LHCN-M2 (cell line): ENCODE results near the gene FLG2. TPM values are rescaled to one million over a fixed set of nuclear protein-coding genes. Genes with fewer than 3 reads are reported as not detected.

Experiments
- DNase-seq: peaks from one replicate; pipeline ENCODE4 v3.0.0-alpha.2; 2012; ENCODE audit warnings: low read depth
- polyA plus RNA-seq: library from polyadenylated mRNA; unstranded; fragments of >200 nt; gene quantifications from one replicate; pipeline ENCODE4 v1.2.1, GENCODE V29; 2012; ENCODE audit warnings: missing spikeins
- total RNA-seq: library from RNA; depleted of rRNA; stranded (reverse); fragments of >200 nt; gene quantifications from 2 replicates; pipeline ENCODE4 v1.2.3, GENCODE V29; 2014; rRNA removed

The FLG2 gene
- total RNA-seq = not detected in 2 replicates
- 0.05 TPM for polyA plus RNA-seq

- DNase-seq = no peak
Observed at GRCh38 chr1:152359906-152360305, at the start of gene FLG2. FLG2 (minus strand) TSS chr1:152360006; CDS start chr1:152358884, 1,122 bp downstream.

DNA sequence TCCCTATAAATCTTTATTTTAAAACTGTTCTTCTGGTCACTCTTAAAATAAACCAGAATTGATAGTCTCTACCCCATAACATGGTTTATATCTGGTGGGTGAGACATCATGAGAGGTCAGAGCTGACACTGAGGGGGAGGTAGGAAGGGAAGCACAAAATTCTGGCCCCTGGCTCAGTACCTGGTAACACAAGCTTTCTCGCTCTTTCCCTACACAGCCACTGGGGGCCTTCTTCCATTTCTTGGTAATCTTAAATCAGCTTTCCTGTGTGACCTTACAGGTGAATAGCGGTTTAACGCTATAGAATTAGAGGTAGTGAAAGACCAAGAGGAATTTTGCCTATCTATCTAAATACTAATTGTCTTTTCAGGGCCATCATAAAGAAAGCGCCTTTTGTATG is 48.9 kb upstream of the FLG2 start:
- no peak for DNase-seq

DNA sequence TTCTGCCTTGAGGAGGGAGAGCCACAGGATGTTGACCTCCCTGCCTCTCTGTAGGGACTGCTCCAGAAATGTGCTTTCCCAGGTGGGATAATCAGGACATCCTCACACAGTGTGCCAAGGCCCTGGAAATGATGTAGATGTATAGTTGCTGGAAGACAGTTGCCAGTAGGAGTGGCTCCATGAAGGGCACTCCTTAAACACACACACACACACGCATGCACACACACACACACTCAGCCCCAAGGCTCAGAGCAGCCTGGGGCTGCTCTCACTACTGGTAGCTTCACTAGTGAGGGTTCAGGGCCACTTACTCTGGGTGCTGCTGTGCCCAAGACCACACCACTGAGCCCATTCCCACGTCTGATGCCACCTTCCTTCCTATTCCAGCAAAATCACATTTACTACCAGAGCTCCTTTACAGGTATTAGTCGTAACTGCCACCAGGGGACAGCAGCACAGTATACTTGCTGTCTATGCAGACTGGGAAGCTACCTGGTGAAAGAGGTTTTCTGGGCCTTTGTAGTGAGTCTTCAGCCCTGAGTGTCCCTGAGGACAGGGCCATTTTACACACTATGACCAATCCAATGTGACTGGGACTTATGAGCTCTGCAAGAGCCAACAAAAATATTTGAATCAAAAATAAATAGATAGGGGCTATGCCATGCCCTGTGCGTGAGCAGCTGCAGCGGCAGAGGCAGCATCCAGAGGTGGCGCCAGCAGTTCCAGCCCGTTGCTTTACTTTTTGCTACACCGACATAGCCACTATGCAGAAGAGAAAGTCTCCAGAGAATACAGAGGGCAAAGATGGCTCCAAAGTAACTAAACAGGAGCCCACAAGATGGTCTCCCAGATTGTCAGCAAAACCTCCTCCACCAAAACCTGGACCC is 39.2 kb upstream of the FLG2 start:
- peak; percentile 8 for DNase-seq

GRCh38 chr1:152397474-152397873 is 37.7 kb upstream of the FLG2 start:
- DNase-seq = no peak

- no peak for DNase-seq
Observed at GRCh38 chr1:152394151-152394550, 34.3 kb upstream of the FLG2 start.

DNA sequence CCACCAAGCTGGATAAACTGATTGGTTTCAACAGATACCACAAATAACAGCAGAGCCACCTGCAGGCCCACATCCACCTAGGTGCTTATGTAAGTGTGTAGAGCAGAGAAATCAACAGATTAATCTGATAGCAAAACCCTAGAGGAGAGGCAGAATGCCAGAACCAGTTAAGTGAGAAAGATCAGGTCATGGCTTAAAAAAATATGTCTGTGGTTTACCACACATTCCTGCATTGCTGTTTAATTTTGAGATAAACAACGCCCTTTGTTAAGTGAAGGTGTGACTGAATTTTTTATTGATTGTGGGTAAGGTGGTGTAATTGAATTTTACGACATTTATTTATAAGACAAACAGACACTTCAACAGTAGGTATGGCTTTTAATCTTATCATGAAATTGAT is 33.1 kb upstream of the FLG2 start:
- DNase-seq = no peak

GRCh38 chr1:152388889-152389288 is 29.1 kb upstream of the FLG2 start:
- DNase-seq = no peak

DNA sequence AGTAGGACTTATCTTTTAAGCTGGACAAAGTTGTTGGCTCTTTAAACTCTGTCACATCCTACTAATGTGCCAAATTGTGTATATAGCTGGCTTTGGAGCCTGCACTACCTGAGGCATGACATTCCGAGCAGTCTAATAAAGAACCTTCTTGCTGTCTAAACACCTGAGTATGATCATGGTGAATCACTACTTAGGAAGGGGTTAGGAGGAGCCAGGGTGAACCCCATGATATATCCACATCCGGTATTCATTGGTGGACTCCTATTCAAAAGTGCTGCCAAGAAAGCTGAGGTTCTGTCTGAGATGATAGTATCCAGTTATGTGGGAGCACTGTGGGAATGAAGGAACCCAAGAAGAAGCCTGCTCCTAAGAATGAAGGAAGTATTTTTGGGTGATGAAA is 27.1 kb upstream of the FLG2 start:
- no peak for DNase-seq

- no peak for DNase-seq
Observed at GRCh38 chr1:152380932-152381331, 21.1 kb upstream of the FLG2 start.

DNA sequence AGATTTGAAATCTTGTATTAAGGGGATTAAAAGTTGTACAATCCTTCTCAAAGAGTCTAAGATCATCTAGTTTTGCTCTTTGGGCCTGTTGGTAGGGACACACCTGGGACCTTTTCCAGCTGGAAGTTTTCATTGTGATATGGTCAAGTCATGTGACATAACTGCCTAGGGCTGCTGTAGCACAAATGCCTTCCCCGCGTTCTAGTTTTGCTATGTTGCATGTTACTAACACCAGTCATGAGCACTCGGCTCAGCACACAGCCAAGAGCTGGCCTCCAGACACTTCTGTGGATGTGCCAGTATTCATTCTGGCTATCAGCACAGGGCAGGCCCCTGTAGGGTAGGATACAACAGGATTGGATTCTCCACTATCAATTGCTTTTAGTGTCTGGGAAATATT is 14.6 kb upstream of the FLG2 start:
- DNase-seq = no peak

GRCh38 chr1:152372672-152373071 is 12.9 kb upstream of the FLG2 start:
- no peak for DNase-seq

- no peak for DNase-seq
Observed at GRCh38 chr1:152367436-152367835, 7.6 kb upstream of the FLG2 start.

DNA sequence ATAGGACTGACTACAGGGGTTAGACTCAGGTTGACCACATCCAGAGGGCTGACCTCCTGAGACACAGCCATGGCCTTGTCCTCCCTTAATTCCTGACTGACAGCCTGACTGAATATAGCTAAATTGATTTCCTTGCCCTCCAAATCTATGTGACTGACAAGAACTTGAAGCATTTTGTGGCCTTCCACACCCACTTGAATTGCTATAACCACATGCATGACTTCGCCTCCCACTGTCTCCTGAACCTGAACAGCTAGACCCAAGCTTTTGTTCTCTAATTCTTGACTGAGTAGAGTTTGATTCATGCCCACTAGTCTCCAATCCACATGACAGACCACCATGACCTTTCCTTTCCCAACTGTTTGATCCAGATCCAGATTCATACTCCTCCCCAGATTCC is 3.1 kb downstream of the FLG2 start:
- no peak for DNase-seq

- DNase-seq = no peak
Observed at GRCh38 chr1:152349611-152350010, 10.2 kb downstream of the FLG2 start.

GRCh38 chr1:152348447-152348846 is 11.4 kb downstream of the FLG2 start:
- peak; percentile 6 for DNase-seq

- peak; percentile 73 for DNase-seq
Observed at GRCh38 chr1:152347116-152347728, 12.6 kb downstream of the FLG2 start.

DNA sequence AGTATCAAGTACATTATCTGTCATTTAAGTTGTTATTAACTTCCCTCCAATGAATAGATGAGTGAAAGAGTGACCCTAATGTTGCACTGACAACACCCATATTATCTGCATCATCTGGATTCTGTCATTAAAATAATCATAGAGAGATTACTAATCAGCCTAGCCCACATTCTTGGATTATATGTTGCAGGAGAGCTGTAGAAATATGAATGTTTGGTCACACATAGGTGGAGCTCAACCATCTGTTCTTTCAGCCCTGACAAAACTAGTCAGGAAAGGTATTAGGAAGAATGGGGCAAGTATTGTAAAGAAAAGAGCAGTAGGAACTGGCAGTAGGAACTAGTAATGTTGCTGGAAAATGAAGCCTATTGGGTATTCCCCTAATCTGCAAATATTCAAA is 15.4 kb downstream of the FLG2 start:
- DNase-seq = no peak

GRCh38 chr1:152343006-152343405 is 16.8 kb downstream of the FLG2 start:
- no peak for DNase-seq

DNA sequence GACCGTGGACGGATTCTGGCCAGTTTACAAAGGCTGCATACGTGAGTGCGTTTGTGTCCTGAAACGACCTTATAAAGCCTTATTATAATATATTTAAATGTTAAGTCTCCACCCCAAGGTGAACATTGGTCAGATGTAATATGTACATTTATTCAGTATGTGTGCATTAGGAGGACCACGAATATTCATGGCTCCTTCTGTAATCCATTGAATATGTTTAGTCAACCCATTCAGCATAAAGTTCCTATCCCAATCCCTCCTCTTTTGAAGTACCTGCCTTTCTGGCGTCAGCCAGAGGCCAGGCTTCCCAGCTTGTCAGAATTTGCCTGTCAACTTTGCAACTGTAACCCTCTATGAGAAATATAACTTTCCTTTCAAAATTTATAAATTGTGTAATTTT is 24.4 kb downstream of the FLG2 start:
- no peak for DNase-seq

DNA sequence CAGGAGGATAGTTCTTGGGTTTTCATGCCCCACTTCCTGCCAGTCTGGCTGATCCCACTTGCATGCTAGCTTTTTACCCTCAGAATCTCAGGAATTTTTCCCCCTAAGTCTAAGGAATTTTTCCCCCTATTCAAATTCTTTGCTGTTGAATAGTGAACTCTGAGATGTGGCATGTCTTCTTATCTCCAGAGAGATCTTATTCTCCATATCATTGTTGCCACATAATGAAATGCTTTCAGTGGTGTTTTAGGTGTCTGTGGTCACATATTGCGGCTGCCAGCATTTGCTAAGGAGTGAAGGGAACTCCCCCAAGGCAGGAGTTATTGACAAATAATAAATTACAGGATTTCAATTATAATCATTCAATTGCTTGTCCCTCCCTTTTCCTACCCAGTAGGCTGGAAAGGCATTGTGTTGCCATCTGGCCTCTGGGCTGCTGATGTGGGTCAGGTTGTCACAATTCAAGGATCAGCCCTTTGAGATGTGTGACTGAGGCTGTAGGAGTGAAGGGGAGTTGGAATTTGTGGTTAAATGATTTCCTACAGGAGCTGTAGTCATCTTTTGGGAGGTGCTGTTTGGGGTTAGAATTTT is 30.9 kb downstream of the FLG2 start:
- peak; percentile 54 for DNase-seq

GRCh38 chr1:152325111-152325510 is 34.7 kb downstream of the FLG2 start, which contains the start of gene FLG:
FLG (minus strand) TSS chr1:152325239; CDS start chr1:152315456, 9,783 bp downstream.
- no peak for DNase-seq

DNA sequence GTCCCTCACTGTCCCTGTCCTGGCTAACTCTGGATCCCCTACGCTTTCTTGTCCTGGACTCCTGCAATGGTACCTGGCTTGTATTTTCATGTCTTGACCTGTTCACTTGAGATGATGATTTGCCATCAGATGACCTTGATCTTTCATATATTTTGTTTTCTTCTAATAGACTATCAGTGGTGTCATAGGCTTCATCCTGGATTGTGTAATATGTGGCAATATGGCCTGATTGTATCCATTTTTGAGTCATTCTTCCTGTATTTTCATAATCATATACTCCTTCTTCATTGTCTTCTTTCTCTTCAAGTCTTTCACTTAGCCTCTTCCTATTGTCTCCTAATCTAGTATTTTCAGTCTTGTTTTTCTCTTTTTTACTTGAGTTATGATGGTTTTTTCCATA is 45.8 kb downstream of the FLG2 start:
- DNase-seq = peak; percentile 2
